DND-41 (cell line): ENCODE measurements around the gene FABP6.

ENCODE experiments used
- CTCF ChIP-seq: IDR thresholded peaks from 2 replicates; pipeline ENCODE4 v1.5.1; 2012; ENCODE audit warnings: borderline replicate concordance, low read length, moderate library complexity, mild to moderate bottlenecking; ENCODE audit not compliant: poor library complexity, severe bottlenecking; ENCODE audit errors: extremely low read depth
- EZH2 ChIP-seq: IDR thresholded peaks from 3 replicates; pipeline ENCODE4 v1.6.1; 2012; ENCODE audit warnings: borderline replicate concordance, low read depth, mild to moderate bottlenecking, moderate library complexity, low read length, inconsistent platforms; ENCODE audit not compliant: severe bottlenecking

GRCh38 chr5:160186480-160186879 lies 42.8 kb upstream of the FABP6 start:
- TF ChIP-seq CTCF (no peak), EZH2 (no peak)
